IMR-90 (cell line): ENCODE data around the gene DENND1A. TPM values are rescaled to one million over a fixed set of nuclear protein-coding genes. Genes with fewer than 3 reads are reported as not detected.

Experiments used
- ATAC-seq: fragments of 200-7000 bp; cut with Tn5 transposase; 2 replicates; pipeline ENCODE4 v1.9.1; 2020; ENCODE audit warnings: low read depth, mild to moderate bottlenecking, moderate library complexity
- BruUV-seq: library from RNA; stranded (reverse); fragments of 400-500 nt; replicated peaks from 2 replicates; lab custom pipeline; 2021; lab: Mats Ljungman, UMichigan
- CTCF ChIA-PET: fragments of 300-600 bp; formaldehyde crosslinking; extraction: SDS; loops from one replicate; lab custom pipeline; 2021; ENCODE audit warnings: antibody characterized with exemption; lab: Yijun Ruan, JAX
- POLR2A ChIA-PET: fragments of 300-600 bp; sonication (Branson Sonifier 250); formaldehyde crosslinking; loops from one replicate; lab custom pipeline; 2022; ENCODE audit warnings: antibody characterized with exemption; ENCODE audit not compliant: unreplicated experiment; lab: Charles Lee
- DNase-seq: peaks from one replicate; pipeline ENCODE4 v3.0.0; 2013
- H2AFZ ChIP-seq: replicated peaks from 2 replicates; pipeline ENCODE3; 2013; ENCODE audit warnings: low read length, mild to moderate bottlenecking; ENCODE audit not compliant: poor library complexity
- H2AK5ac ChIP-seq: 2 replicates; pipeline ENCODE4 v1.6.1; 2013; ENCODE audit warnings: low read depth, low read length, inconsistent platforms
- H2AK9ac ChIP-seq: replicated peaks from 2 replicates; pipeline ENCODE3; 2013; ENCODE audit warnings: mild to moderate bottlenecking, low read depth, low read length, moderate library complexity; ENCODE audit not compliant: poor library complexity
- H2BK120ac ChIP-seq: 2 replicates; pipeline ENCODE4 v1.6.1; 2013; ENCODE audit warnings: low read depth, low read length, inconsistent platforms
- H2BK15ac ChIP-seq: 3 replicates; pipeline ENCODE4 v1.6.1; 2013; ENCODE audit warnings: low read depth, low read length, inconsistent platforms
- H2BK20ac ChIP-seq: 2 replicates; pipeline ENCODE4 v1.6.1; 2013; ENCODE audit warnings: low read depth, mild to moderate bottlenecking, inconsistent platforms, low read length, moderate library complexity
- H2BK5ac ChIP-seq: 2 replicates; pipeline ENCODE4 v1.6.1; 2013; ENCODE audit warnings: mild to moderate bottlenecking, low read depth, low read length, inconsistent platforms; ENCODE audit not compliant: poor library complexity, severe bottlenecking
- H3K14ac ChIP-seq: replicated peaks from 2 replicates; pipeline ENCODE4 v1.6.1; 2013; ENCODE audit warnings: low read depth, low read length, inconsistent platforms
- H3K18ac ChIP-seq: 2 replicates; pipeline ENCODE4 v1.6.1; 2013; ENCODE audit warnings: low read depth, low read length, control low read depth
- H3K23ac ChIP-seq: 2 replicates; pipeline ENCODE4 v1.6.1; 2013; ENCODE audit warnings: low read depth, low read length, inconsistent platforms
- H3K27ac ChIP-seq: 2 replicates; pipeline ENCODE4 v1.5.1; 2013; ENCODE audit warnings: mild to moderate bottlenecking, control low read depth, low read length; ENCODE audit not compliant: insufficient read depth
- H3K27me3 ChIP-seq: 2 replicates; pipeline ENCODE4 v1.6.1; 2013; ENCODE audit warnings: low read length; ENCODE audit not compliant: control insufficient read depth, insufficient read depth
- H3K36me3 ChIP-seq: 2 replicates; pipeline ENCODE4 v1.6.1; 2013; ENCODE audit warnings: low read length, mixed read lengths; ENCODE audit not compliant: control insufficient read depth, insufficient read depth
- H3K4ac ChIP-seq: 2 replicates; pipeline ENCODE4 v1.6.1; 2013; ENCODE audit warnings: low read depth, low read length, inconsistent platforms
- H3K4me1 ChIP-seq: 2 replicates; pipeline ENCODE4 v1.6.1; 2013; ENCODE audit warnings: low read length, mixed read lengths; ENCODE audit not compliant: control insufficient read depth, insufficient read depth
- H3K4me2 ChIP-seq: 2 replicates; pipeline ENCODE4 v1.6.1; 2013; ENCODE audit warnings: low read depth, mild to moderate bottlenecking, control low read depth, low read length, moderate library complexity
- H3K4me3 ChIP-seq: 2 replicates; pipeline ENCODE4 v1.5.1; 2013; ENCODE audit warnings: low read depth, mild to moderate bottlenecking, control low read depth, low read length, moderate library complexity; ENCODE audit not compliant: insufficient read depth
- H3K56ac ChIP-seq: 2 replicates; pipeline ENCODE4 v1.6.1; 2013; ENCODE audit warnings: low read length, inconsistent platforms; ENCODE audit not compliant: insufficient read depth; ENCODE audit errors: extremely low read depth
- H3K79me1 ChIP-seq, 2 experiments: 2 replicates each; pipeline ENCODE4 v1.6.1; 2013; ENCODE audit warnings: low read length in 2 of 2, inconsistent platforms in 1 of 2, low read depth in 1 of 2
- H3K9ac ChIP-seq: 2 replicates; pipeline ENCODE4 v1.6.1; 2013; ENCODE audit warnings: low read depth, low read length, control low read depth
- H3K9me1 ChIP-seq: 2 replicates; pipeline ENCODE4 v1.6.1; 2013; ENCODE audit warnings: low read length, inconsistent platforms; ENCODE audit not compliant: insufficient read depth
- H3K9me3 ChIP-seq: 2 replicates; pipeline ENCODE4 v1.6.1; 2013; ENCODE audit warnings: low read length; ENCODE audit not compliant: control insufficient read depth, insufficient read depth
- H4K20me1 ChIP-seq: 2 replicates; pipeline ENCODE4 v1.6.1; 2013; ENCODE audit warnings: low read length, inconsistent platforms; ENCODE audit not compliant: insufficient read depth
- H4K5ac ChIP-seq: 2 replicates; pipeline ENCODE4 v1.6.1; 2013; ENCODE audit warnings: mild to moderate bottlenecking, low read depth, low read length, control low read depth
- H4K8ac ChIP-seq, 2 experiments: 2 replicates each; pipeline ENCODE4 v1.6.1; 2013; ENCODE audit warnings: low read depth in 2 of 2, low read length in 2 of 2, control low read depth in 1 of 2, inconsistent platforms in 1 of 2
- H4K91ac ChIP-seq: 2 replicates; pipeline ENCODE4 v1.6.1; 2013; ENCODE audit warnings: low read depth, low read length, inconsistent platforms; ENCODE audit not compliant: insufficient read depth
- BHLHE40 ChIP-seq: fragments of 150-350 bp; IDR thresholded peaks from 2 replicates; pipeline ENCODE4 v1.6.1; 2016; ENCODE audit warnings: mild to moderate bottlenecking, low read depth, low read length
- CEBPB ChIP-seq: IDR thresholded peaks from 2 replicates; pipeline ENCODE4 v1.6.1; 2012; ENCODE audit warnings: low read depth, low read length, improper control_type of control experiment
- CHD1 ChIP-seq: IDR thresholded peaks from 2 replicates; pipeline ENCODE4 v1.6.1; 2012; ENCODE audit warnings: low read depth, low read length, improper control_type of control experiment
- CTCF ChIP-seq: conservative IDR thresholded peaks from 2 replicates; pipeline ENCODE4 v1.5.1; 2012; ENCODE audit warnings: mild to moderate bottlenecking, low read depth, low read length, improper control_type of control experiment
- FOS ChIP-seq: fragments of 150-350 bp; IDR thresholded peaks from 2 replicates; pipeline ENCODE4 v1.6.1; 2016; ENCODE audit warnings: low read depth, low read length
- MAFK ChIP-seq: IDR thresholded peaks from 2 replicates; pipeline ENCODE4 v1.6.1; 2012; ENCODE audit warnings: low read depth, low read length, improper control_type of control experiment
- MAZ ChIP-seq: IDR thresholded peaks from 2 replicates; pipeline ENCODE4 v1.6.1; 2012; ENCODE audit warnings: low read depth, mild to moderate bottlenecking, low read length, improper control_type of control experiment, moderate library complexity, borderline replicate concordance
- MXI1 ChIP-seq: IDR thresholded peaks from 2 replicates; pipeline ENCODE4 v1.6.1; 2012; ENCODE audit warnings: low read depth, mild to moderate bottlenecking, low read length, moderate library complexity, borderline replicate concordance
- NFE2L2 ChIP-seq: fragments of 150-350 bp; IDR thresholded peaks from 2 replicates; pipeline ENCODE4 v1.6.1; 2016; ENCODE audit warnings: low read depth, mild to moderate bottlenecking, low read length
- POLR2A ChIP-seq: IDR thresholded peaks from 2 replicates; pipeline ENCODE4 v1.6.1; 2012; ENCODE audit warnings: mild to moderate bottlenecking, low read depth, low read length
- RAD21 ChIP-seq: IDR thresholded peaks from 2 replicates; pipeline ENCODE4 v1.6.1; 2012; ENCODE audit warnings: low read length, improper control_type of control experiment
- RCOR1 ChIP-seq: IDR thresholded peaks from 2 replicates; pipeline ENCODE4 v1.6.1; 2012; ENCODE audit warnings: mild to moderate bottlenecking, low read length, improper control_type of control experiment; ENCODE audit not compliant: insufficient replicate concordance
- RFX5 ChIP-seq: IDR thresholded peaks from 2 replicates; pipeline ENCODE4 v1.8.0; 2012; ENCODE audit warnings: low read depth, mild to moderate bottlenecking, low read length, moderate library complexity
- SMC3 ChIP-seq: fragments of 150-350 bp; IDR thresholded peaks from 2 replicates; pipeline ENCODE4 v1.6.1; 2016; ENCODE audit warnings: low read depth, mild to moderate bottlenecking, antibody characterized with exemption, low read length, moderate library complexity
- WGBS, 2 experiments: methylation state at CpG; one replicate each; pipeline versions ENCODE4 v1.1.5 to v1.1.7; 2013; ENCODE audit warnings: missing lambda C conversion rate in 2 of 2; ENCODE audit not compliant: insufficient read length in 1 of 2; ENCODE audit errors: extremely low coverage in 2 of 2; 5-methylcytosine and 5-hydroxymethylcytosine counted together
- dilution Hi-C: fragments of 300-500 bp; cut with HindIII; formaldehyde crosslinking; loops from one replicate; pipeline ENCODE4 v1.14.3; 2018; ENCODE audit warnings: low sequenced_read_pairs; ENCODE audit not compliant: unreplicated experiment
- in situ Hi-C: fragments of 300-500 bp; cut with MboI; formaldehyde crosslinking; loops from 3 replicates; pipeline ENCODE4 v1.14.3; 2019; ENCODE audit warnings: low sequenced_read_pairs, inconsistent platforms, mixed read lengths
- intact Hi-C: fragments of 100-400 bp; cut with micrococcal nuclease; formaldehyde crosslinking; loops from 2 replicates; pipeline ENCODE4 v1.10.0; 2022
- polyA plus RNA-seq, 3 experiments: library from polyadenylated mRNA; depleted of rRNA; stranded (reverse); fragments of >200 nt; gene quantifications; 2 replicates each; pipeline ENCODE4 v1.2.3, GENCODE V29; 2012; ENCODE audit warnings: low replicate concordance in 1 of 3
- total RNA-seq: library from RNA; depleted of rRNA; stranded (reverse); fragments of >200 nt; gene quantifications from 2 replicates; pipeline ENCODE4 v1.2.3, GENCODE V29; 2012
- TF ChIP-seq, protein P1 (sequence below): fragments of 150-350 bp; IDR thresholded peaks from 2 replicates; pipeline ENCODE4 v1.6.1; 2016; ENCODE audit warnings: low read depth, mild to moderate bottlenecking, low read length, moderate library complexity, borderline replicate concordance
- TF ChIP-seq, protein P2 (sequence below): fragments of 150-350 bp; IDR thresholded peaks from 2 replicates; pipeline ENCODE4 v1.6.1; 2017; ENCODE audit warnings: mild to moderate bottlenecking, antibody characterized with exemption, low read length, low read depth

The DENND1A gene
- total and polyA plus RNA-seq, 2 of the 4 experiments (the other 2 are of a cell fraction) = 21.4 to 27.6 TPM

GRCh38 chr9:123425261-123425821, 504.6 kb downstream of the DENND1A start:
- no peak for ATAC-seq
- POLR2A ChIA-PET = no interaction called here
- no peak overlapping the region for H2BK20ac ChIP-seq

More at GRCh38 chr9:123425261-123425821, 504.6 kb downstream of the DENND1A start:
- no peak overlapping the region for H3K4me2 ChIP-seq
- intact Hi-C loops (no loop called here), dilution Hi-C loops (no loop called here), in situ Hi-C loops (no loop called here)
- no peak overlapping the region for H2AK9ac ChIP-seq
- H3K79me1 ChIP-seq = no peaks in the 10 kb centered on the region
- 100% methylated on average over 2 of the region's 20 CpGs; no CpG with 5 or more reads in 1 of the 2 experiments for WGBS, 2 experiments
- CTCF ChIA-PET = no interaction called here
- H3K14ac ChIP-seq = no peak overlapping the region
- no peak overlapping the region for H3K18ac ChIP-seq
- BruUV-seq = no TSS peak
- no peak overlapping the region for H2BK120ac ChIP-seq
- H2AFZ ChIP-seq = no peak overlapping the region
- no peaks in the 10 kb centered on the region; the same call in 1 of the 2 replicates for H3K9me1 ChIP-seq
- H3K4ac ChIP-seq = no peak overlapping the region
- no peaks in the 10 kb centered on the region for H3K27me3 ChIP-seq
- no peak overlapping the region for H3K27ac ChIP-seq
- no peaks in the 10 kb centered on the region; the same call in 1 of the 2 replicates for H3K9me3 ChIP-seq
- no peak overlapping the region for H4K8ac ChIP-seq
- H2AK5ac ChIP-seq = no peak overlapping the region
- no peak overlapping the region for H3K9ac ChIP-seq
- no peak overlapping the region for H3K56ac ChIP-seq
- no peaks in the 10 kb centered on the region for H4K20me1 ChIP-seq
- DNase-seq = no peak
- H3K4me1 ChIP-seq = no peaks in the 10 kb centered on the region
- no peak overlapping the region for H4K5ac ChIP-seq
- no peak overlapping the region for H3K4me3 ChIP-seq
- H3K36me3 ChIP-seq = no peaks in the 10 kb centered on the region
- no peak overlapping the region for H2BK5ac ChIP-seq
- no peak overlapping the region for H2BK15ac ChIP-seq
- TF ChIP-seq BHLHE40 = no peak
- no peak for TF ChIP-seq FOS
- TF ChIP-seq CHD1 = no peak
- no peak for TF ChIP-seq MAFK
- no peak for TF ChIP-seq NFE2L2
- no peak for TF ChIP-seq RCOR1
- TF ChIP-seq CTCF = no peak
- TF ChIP-seq POLR2A = no peak
- no peak for TF ChIP-seq RFX5
- no peak for TF ChIP-seq MXI1
- TF ChIP-seq, protein P1, sequence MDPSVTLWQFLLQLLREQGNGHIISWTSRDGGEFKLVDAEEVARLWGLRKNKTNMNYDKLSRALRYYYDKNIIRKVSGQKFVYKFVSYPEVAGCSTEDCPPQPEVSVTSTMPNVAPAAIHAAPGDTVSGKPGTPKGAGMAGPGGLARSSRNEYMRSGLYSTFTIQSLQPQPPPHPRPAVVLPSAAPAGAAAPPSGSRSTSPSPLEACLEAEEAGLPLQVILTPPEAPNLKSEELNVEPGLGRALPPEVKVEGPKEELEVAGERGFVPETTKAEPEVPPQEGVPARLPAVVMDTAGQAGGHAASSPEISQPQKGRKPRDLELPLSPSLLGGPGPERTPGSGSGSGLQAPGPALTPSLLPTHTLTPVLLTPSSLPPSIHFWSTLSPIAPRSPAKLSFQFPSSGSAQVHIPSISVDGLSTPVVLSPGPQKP = no peak
- TF ChIP-seq CEBPB = no peak
- no peak for TF ChIP-seq RAD21
- TF ChIP-seq SMC3 = no peak
- no peak for TF ChIP-seq MAZ
- TF ChIP-seq, protein P2, sequence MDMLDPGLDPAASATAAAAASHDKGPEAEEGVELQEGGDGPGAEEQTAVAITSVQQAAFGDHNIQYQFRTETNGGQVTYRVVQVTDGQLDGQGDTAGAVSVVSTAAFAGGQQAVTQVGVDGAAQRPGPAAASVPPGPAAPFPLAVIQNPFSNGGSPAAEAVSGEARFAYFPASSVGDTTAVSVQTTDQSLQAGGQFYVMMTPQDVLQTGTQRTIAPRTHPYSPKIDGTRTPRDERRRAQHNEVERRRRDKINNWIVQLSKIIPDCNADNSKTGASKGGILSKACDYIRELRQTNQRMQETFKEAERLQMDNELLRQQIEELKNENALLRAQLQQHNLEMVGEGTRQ = no peak
- H4K91ac ChIP-seq = no peak overlapping the region
- H3K23ac ChIP-seq = no peak overlapping the region
